GM12874 (cell line): ENCODE data around the gene OTOL1.

Source experiments
- CTCF ChIP-seq: IDR thresholded peaks from 2 replicates; pipeline ENCODE4 v1.5.1; 2011; ENCODE audit warnings: low read depth, mild to moderate bottlenecking, control low read depth, low read length, moderate library complexity; ENCODE audit not compliant: insufficient read depth

The OTOL1 gene

GRCh38 chr3:161474741-161475140, 21.9 kb upstream of the OTOL1 start:
- no peak for TF ChIP-seq CTCF

GRCh38 chr3:161475206-161475605, 21.4 kb upstream of the OTOL1 start:
- TF ChIP-seq CTCF: no peak

GRCh38 chr3:161475905-161476304, 20.7 kb upstream of the OTOL1 start:
- no peak for TF ChIP-seq CTCF

GRCh38 chr3:161484226-161484625, 12.4 kb upstream of the OTOL1 start:
- no peak for TF ChIP-seq CTCF

- TF ChIP-seq CTCF: no peak
Measured at GRCh38 chr3:161489395-161489794, 7.2 kb upstream of the OTOL1 start.

GRCh38 chr3:161498259-161498921, 1.8 kb downstream of the OTOL1 start:
- no peak for TF ChIP-seq CTCF

GRCh38 chr3:161500068-161500796, 3.6 kb downstream of the OTOL1 start:
- TF ChIP-seq CTCF: no peak
